Measurements from ENCODE around the gene MBD5.

DNA sequence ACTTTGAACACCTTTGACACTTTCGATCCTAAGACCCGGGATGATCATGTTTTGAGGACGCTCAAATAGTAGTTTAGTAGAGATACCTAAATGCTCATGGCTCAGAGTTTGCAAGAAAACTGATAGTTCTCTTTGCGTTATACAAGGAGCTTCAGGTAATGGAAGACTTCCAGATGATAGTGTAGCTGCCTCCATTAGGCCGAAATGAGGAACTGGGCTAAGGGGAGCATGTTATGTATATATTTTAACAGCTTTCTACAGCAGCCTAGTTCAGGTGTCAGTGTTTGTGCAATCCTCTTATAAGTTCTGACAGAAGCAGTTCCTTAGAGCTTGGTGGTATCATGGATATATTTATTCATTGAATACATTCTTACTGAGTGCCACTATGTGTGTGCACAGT lies 496.9 kb downstream of the MBD5 start:
- TF ChIP-seq CHD1 (IDR thresholded peaks at IDR 0.05; ENCODE audit: low read depth, low read length) (no peak), POLR2A (IDR thresholded peaks at IDR 0.05; ENCODE audit: low read depth, low read length) (no peak), MXI1 (IDR thresholded peaks at IDR 0.05; ENCODE audit: borderline replicate concordance, low read depth, low read length) (no peak), SMC3 (IDR thresholded peaks at IDR 0.05; ENCODE audit: low read depth, low read length) (no peak), MAFK (IDR thresholded peaks at IDR 0.05; ENCODE audit: low read depth, low read length) (no peak), RCOR1 (IDR thresholded peaks at IDR 0.05; ENCODE audit: insufficient replicate concordance, low read length) (no peak)
- TF ChIP-seq, protein P1, sequence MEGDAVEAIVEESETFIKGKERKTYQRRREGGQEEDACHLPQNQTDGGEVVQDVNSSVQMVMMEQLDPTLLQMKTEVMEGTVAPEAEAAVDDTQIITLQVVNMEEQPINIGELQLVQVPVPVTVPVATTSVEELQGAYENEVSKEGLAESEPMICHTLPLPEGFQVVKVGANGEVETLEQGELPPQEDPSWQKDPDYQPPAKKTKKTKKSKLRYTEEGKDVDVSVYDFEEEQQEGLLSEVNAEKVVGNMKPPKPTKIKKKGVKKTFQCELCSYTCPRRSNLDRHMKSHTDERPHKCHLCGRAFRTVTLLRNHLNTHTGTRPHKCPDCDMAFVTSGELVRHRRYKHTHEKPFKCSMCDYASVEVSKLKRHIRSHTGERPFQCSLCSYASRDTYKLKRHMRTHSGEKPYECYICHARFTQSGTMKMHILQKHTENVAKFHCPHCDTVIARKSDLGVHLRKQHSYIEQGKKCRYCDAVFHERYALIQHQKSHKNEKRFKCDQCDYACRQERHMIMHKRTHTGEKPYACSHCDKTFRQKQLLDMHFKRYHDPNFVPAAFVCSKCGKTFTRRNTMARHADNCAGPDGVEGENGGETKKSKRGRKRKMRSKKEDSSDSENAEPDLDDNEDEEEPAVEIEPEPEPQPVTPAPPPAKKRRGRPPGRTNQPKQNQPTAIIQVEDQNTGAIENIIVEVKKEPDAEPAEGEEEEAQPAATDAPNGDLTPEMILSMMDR (conservative IDR thresholded peaks at IDR 0.05; ENCODE audit: low read depth, low read length) = no peak

All from IMR-90 (cell line).